ENCODE results near the gene PPP4C.

PPP4C gene

GRCh38 chr16:30083216-30084055, 7.6 kb downstream of the PPP4C start:
- no peak for DNase-seq

GRCh38 chr16:30084096-30084815, 8.5 kb downstream of the PPP4C start:
- no peak for DNase-seq

- no peak for DNase-seq
These were observed 9.0 kb downstream of the PPP4C start for GRCh38 chr16:30084816-30085159.

- DNase-seq = no peak
These were observed 9.5 kb downstream of the PPP4C start for GRCh38 chr16:30085247-30085646.

GRCh38 chr16:30085820-30086219, 10.0 kb downstream of the PPP4C start:
- no peak for DNase-seq

GRCh38 chr16:30086291-30087140, 10.7 kb downstream of the PPP4C start:
- no peak for DNase-seq

- no peak for DNase-seq
These were observed 11.5 kb downstream of the PPP4C start for GRCh38 chr16:30087181-30087898.

- DNase-seq = no peak
These were observed 12.5 kb downstream of the PPP4C start for GRCh38 chr16:30088237-30088831.

- DNase-seq = no peak
These were observed 13.2 kb downstream of the PPP4C start for GRCh38 chr16:30088832-30089624.

GRCh38 chr16:30090610-30091331, 15.0 kb downstream of the PPP4C start:
- DNase-seq = no peak

- DNase-seq = peak; percentile 67
These were observed 15.9 kb downstream of the PPP4C start, which contains the start of gene TBX6 for GRCh38 chr16:30091474-30092372. TSS of gene TBX6 (minus strand) at chr16:30091924. CDS start at chr16:30091193, 731 bp downstream.

GRCh38 chr16:30092373-30093010, 16.7 kb downstream of the PPP4C start:
- DNase-seq = peak; percentile 16

GRCh38 chr16:30094541-30095165, 18.9 kb downstream of the PPP4C start:
- DNase-seq = no peak

GRCh38 chr16:30095166-30096078, 19.6 kb downstream of the PPP4C start:
- no peak for DNase-seq

GRCh38 chr16:30096105-30096861, 20.5 kb downstream of the PPP4C start, which contains the start of gene YPEL3:
TSS of gene YPEL3 (minus strand) at chr16:30096213. CDS start at chr16:30095482, 731 bp downstream.
- DNase-seq = peak; percentile 37

- DNase-seq = no peak
These were observed 21.2 kb downstream of the PPP4C start for GRCh38 chr16:30096862-30097563.
